PFSK-1 (cell line): ENCODE measurements around the gene SHISAL1.

Source experiments
- FOXP2 ChIP-seq: optimal IDR thresholded peaks from 2 replicates; pipeline ENCODE3; 2011; ENCODE audit warnings: borderline replicate concordance, control low read depth, inconsistent platforms; ENCODE audit not compliant: insufficient read depth; ENCODE audit errors: extremely low read length, extremely low read depth
- POLR2AphosphoS5 ChIP-seq: IDR thresholded peaks from 2 replicates; pipeline ENCODE4 v1.6.1; 2012; ENCODE audit warnings: low read depth, mild to moderate bottlenecking, control low read depth, low read length, moderate library complexity
- SIN3A ChIP-seq: IDR thresholded peaks from 2 replicates; pipeline ENCODE4 v1.6.1; 2012; ENCODE audit warnings: mild to moderate bottlenecking, low read length, moderate library complexity, borderline replicate concordance; ENCODE audit not compliant: insufficient read depth
- TAF1 ChIP-seq: IDR thresholded peaks from 2 replicates; pipeline ENCODE4 v1.6.1; 2012; ENCODE audit warnings: low read length, control low read depth, borderline replicate concordance; ENCODE audit not compliant: insufficient read depth
- TF ChIP-seq, protein P1 (sequence below), 2 experiments: IDR thresholded peaks; 2 replicates each; pipeline versions ENCODE4 v1.6.1 to v1.8.0; 2011 to 2012; ENCODE audit warnings: low read depth in 2 of 2, low read length in 2 of 2, control low read depth in 1 of 2, inconsistent platforms in 1 of 2, mild to moderate bottlenecking in 1 of 2, moderate library complexity in 1 of 2; ENCODE audit not compliant: insufficient read depth in 1 of 2

- TF ChIP-seq SIN3A: no peak
- no peak for TF ChIP-seq POLR2AphosphoS5
- TF ChIP-seq TAF1: no peak
- TF ChIP-seq, protein P1, sequence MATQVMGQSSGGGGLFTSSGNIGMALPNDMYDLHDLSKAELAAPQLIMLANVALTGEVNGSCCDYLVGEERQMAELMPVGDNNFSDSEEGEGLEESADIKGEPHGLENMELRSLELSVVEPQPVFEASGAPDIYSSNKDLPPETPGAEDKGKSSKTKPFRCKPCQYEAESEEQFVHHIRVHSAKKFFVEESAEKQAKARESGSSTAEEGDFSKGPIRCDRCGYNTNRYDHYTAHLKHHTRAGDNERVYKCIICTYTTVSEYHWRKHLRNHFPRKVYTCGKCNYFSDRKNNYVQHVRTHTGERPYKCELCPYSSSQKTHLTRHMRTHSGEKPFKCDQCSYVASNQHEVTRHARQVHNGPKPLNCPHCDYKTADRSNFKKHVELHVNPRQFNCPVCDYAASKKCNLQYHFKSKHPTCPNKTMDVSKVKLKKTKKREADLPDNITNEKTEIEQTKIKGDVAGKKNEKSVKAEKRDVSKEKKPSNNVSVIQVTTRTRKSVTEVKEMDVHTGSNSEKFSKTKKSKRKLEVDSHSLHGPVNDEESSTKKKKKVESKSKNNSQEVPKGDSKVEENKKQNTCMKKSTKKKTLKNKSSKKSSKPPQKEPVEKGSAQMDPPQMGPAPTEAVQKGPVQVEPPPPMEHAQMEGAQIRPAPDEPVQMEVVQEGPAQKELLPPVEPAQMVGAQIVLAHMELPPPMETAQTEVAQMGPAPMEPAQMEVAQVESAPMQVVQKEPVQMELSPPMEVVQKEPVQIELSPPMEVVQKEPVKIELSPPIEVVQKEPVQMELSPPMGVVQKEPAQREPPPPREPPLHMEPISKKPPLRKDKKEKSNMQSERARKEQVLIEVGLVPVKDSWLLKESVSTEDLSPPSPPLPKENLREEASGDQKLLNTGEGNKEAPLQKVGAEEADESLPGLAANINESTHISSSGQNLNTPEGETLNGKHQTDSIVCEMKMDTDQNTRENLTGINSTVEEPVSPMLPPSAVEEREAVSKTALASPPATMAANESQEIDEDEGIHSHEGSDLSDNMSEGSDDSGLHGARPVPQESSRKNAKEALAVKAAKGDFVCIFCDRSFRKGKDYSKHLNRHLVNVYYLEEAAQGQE (IDR thresholded peaks at IDR 0.05; ENCODE audit: insufficient read depth in 1 of 2, low read depth in 2 of 2, low read length in 2 of 2): no peak
- TF ChIP-seq FOXP2: no peak
Measured at GRCh38 chr22:44329179-44329796, 16.5 kb upstream of the SHISAL1 start.
